Measurements from ENCODE around the gene APBB1. TPM values are rescaled to one million over a fixed set of nuclear protein-coding genes. Genes with fewer than 3 reads are reported as not detected.
A peak's percentile ranks its signal among the peaks of the same experiment; 100 is the strongest.

The APBB1 gene
- total RNA-seq, 4 donors from 2014 or later: 16.2 to 110 (median 38.0) TPM

DNA sequence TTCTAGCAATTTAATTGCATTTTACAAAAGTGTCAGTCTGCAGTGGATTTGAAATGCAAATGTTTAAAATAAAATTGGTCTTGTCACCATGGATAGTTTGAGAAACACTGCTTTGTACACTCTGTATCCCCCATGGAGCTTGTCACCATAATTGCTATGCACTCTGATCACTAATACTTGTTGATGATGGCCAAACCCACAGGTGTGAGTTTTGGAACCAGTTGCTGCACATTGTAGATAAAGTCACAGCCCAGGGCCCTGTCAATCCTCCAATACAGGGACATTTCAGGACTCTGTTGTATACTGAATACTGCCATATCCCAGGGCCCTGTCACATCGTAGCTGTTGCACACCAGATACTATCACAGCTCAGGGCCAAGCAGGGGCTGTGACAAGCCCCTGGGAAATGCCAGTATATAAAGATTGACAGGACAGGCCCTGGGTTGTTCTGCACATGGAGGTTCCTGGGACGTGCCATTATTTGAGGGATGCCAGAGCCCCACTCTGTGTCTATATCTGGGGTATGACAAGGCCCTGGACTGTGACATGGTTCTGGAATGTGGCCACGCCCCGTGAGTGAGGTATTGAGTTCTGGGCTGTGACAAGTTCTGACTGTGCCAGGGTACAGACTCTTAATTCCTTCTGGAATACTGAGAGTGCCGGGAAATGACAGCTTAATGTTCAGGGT is 56.6 kb downstream of the APBB1 start:
- Histone ChIP-seq H3K27me3 (no peaks in the 10 kb centered on the region), H3K4me1 (peaks cover 0 to 6% of the 10 kb centered on the region in 2 donors), H3K36me3 (no peaks in the 10 kb centered on the region), H3K9me3 (no peaks in the 10 kb centered on the region), H3K4me3 (no peak overlapping the region), H3K27ac (no peak overlapping the region)
- TF ChIP-seq, protein P1, sequence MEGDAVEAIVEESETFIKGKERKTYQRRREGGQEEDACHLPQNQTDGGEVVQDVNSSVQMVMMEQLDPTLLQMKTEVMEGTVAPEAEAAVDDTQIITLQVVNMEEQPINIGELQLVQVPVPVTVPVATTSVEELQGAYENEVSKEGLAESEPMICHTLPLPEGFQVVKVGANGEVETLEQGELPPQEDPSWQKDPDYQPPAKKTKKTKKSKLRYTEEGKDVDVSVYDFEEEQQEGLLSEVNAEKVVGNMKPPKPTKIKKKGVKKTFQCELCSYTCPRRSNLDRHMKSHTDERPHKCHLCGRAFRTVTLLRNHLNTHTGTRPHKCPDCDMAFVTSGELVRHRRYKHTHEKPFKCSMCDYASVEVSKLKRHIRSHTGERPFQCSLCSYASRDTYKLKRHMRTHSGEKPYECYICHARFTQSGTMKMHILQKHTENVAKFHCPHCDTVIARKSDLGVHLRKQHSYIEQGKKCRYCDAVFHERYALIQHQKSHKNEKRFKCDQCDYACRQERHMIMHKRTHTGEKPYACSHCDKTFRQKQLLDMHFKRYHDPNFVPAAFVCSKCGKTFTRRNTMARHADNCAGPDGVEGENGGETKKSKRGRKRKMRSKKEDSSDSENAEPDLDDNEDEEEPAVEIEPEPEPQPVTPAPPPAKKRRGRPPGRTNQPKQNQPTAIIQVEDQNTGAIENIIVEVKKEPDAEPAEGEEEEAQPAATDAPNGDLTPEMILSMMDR (IDR thresholded peaks at IDR 0.05): no peak
- TF ChIP-seq POLR2A (IDR thresholded peaks at IDR 0.05): no peak
- DNase-seq: peak in 1 of 2 donors; percentile 30
- intact Hi-C loops (cut with DNase I; ENCODE audit: low total_unique reads): no loop called here

DNA sequence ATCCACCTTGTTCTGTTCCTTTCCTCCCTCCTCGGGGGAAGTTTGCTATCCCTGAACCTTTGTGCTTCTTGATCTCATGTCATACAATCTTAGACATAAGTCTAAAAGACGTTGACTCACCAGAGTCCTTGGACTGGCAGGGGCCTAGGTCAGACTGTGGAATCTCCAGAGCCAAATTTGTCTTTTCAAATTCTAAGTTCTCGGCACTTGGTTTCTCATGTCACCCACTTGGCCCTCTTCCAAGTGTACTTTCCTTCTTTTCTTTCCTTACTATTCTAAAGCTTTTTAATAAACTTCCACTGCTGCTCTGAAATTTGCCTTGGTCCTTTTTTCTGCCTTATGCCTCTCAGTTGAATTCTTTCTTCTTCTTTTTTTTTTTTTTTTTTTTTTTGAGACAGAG is 58.7 kb downstream of the APBB1 start:
- Histone ChIP-seq H3K36me3 (no peaks in the 10 kb centered on the region), H3K4me3 (no peak overlapping the region), H3K27ac (no peak overlapping the region), H3K4me1 (peaks cover 0 to 6% of the 10 kb centered on the region in 2 donors), H3K27me3 (no peaks in the 10 kb centered on the region), H3K9me3 (no peaks in the 10 kb centered on the region)
- no peak for DNase-seq
- intact Hi-C loops (cut with DNase I; ENCODE audit: low total_unique reads): no loop called here
- TF ChIP-seq, protein P1 (IDR thresholded peaks at IDR 0.05): no peak
- TF ChIP-seq POLR2A (IDR thresholded peaks at IDR 0.05): no peak

DNA sequence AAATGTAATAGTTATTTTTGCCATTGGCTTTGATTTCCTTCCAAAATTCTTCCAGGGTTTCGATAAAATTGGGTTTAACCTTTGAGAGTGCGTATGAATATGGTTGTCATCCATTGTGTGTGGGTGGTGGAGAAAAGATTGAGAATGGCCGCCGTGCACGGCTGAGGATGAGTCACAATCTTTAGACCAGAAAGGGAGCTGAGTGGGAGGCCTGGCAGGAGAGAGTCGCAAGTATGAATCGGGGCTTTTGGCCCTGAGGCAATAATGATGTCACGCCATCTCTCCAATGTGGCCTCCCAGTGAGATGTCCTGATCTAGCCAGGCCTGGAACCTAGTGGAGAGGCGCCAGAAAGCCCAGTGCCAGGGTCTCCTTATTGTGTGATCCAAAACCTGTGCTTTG is 61.7 kb downstream of the APBB1 start:
- no peak for TF ChIP-seq POLR2A (IDR thresholded peaks at IDR 0.05)
- TF ChIP-seq, protein P1 (IDR thresholded peaks at IDR 0.05): no peak
- peak; percentile 87 to 90 for DNase-seq
- intact Hi-C loops (cut with DNase I; ENCODE audit: low total_unique reads): loop anchor here (5.0 to 10.0 kb wide), 2 partner anchors 40 to 332 kb away; no protein-coding TSS in a partner anchor
- Histone ChIP-seq H3K4me3 (no peak overlapping the region), H3K27ac (peak overlapping the region; percentile 55 to 76), H3K27me3 (no peaks in the 10 kb centered on the region), H3K36me3 (no peaks in the 10 kb centered on the region), H3K4me1 (peaks cover 0 to 6% of the 10 kb centered on the region in 2 donors), H3K9me3 (no peaks in the 10 kb centered on the region)

DNA sequence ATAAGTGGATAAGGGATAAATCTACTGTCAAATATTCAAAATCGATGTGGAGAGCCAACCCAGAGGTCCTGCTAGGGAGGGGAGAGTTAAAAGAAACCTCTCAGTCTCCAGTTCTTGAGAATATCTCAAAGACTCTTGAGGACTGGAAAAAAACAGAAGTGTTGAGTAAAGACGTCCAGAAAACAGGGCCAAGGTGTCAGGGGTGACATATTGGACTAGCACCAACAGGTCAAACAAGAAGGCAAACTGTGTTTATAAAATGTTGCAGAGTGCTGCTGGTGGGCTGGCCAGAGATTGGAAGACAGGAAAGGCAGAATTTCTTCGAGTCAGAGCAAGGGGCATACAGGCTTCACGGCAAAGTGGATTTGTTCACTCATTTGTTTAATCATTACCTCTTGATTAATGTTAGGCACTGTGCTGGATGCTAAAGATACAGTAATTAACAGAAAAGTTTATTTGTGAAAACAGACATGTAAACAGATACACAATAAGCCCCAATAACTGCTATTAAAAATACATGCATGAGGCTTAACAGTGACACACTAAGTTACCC is 62.3 kb downstream of the APBB1 start:
- TF ChIP-seq POLR2A (IDR thresholded peaks at IDR 0.05): no peak
- TF ChIP-seq, protein P1 (IDR thresholded peaks at IDR 0.05): no peak
- Histone ChIP-seq H3K4me3 (no peak overlapping the region), H3K9me3 (no peaks in the 10 kb centered on the region), H3K27ac (peak overlapping the region; percentile 55 to 76), H3K36me3 (no peaks in the 10 kb centered on the region), H3K4me1 (peaks cover 0 to 6% of the 10 kb centered on the region in 2 donors), H3K27me3 (no peaks in the 10 kb centered on the region)
- DNase-seq: peak in 1 of 2 donors; percentile 28
- intact Hi-C loops (cut with DNase I; ENCODE audit: low total_unique reads): loop anchor here (5.0 to 10.0 kb wide), 2 partner anchors 39 to 332 kb away; no protein-coding TSS in a partner anchor
